Measurements from ENCODE around the gene RYR1.
"Not testable (repeated sequence)": the region's sequence is repeated elsewhere in the genome, so short reads cannot be mapped to it uniquely, and the experiment has no call there.

Gene RYR1

DNA sequence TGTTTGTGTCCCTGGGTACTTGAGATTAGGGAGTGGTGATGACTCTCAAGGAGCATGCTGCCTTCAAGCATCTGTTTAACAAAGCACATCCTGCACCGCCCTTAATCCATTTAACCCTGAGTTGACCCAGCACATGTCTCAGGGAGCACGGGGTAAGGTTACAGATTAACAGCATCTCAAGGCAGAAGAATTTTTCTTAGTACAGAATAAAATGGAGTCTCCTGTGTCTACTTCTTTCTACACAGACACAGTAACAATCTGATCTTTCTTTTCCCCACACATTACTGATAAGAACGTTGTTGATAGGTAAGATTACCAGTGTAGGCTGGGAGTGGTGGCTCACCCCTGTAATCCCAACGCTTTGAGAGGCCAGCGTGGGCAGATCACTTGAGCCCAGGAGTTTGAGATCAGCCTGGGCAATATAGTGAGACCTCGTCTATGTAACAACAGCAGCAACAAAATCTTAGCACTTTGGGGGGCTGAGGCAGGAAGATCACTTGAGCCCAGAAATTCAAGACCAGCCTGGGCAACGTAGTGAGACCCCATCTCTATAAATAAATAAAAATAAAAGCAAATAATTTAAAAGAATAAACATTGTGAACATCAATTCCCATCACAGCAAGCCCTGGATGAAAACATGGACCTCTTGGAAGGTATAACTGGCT, 198.5 kb downstream of the RYR1 start:
- H3K27ac Mint-ChIP-seq; DNase-seq; H3K27me3 Mint-ChIP-seq; ATAC-seq (replicated peaks); H3K9me3 Mint-ChIP-seq; H3K4me3 Mint-ChIP-seq: not testable (repeated sequence)
- peaks cover 19 to 36% of the 10 kb centered on the region in 2 donors for H3K4me1 Mint-ChIP-seq
- H3K36me3 Mint-ChIP-seq: peaks cover 46 to 65% of the 10 kb centered on the region in 2 donors

DNA sequence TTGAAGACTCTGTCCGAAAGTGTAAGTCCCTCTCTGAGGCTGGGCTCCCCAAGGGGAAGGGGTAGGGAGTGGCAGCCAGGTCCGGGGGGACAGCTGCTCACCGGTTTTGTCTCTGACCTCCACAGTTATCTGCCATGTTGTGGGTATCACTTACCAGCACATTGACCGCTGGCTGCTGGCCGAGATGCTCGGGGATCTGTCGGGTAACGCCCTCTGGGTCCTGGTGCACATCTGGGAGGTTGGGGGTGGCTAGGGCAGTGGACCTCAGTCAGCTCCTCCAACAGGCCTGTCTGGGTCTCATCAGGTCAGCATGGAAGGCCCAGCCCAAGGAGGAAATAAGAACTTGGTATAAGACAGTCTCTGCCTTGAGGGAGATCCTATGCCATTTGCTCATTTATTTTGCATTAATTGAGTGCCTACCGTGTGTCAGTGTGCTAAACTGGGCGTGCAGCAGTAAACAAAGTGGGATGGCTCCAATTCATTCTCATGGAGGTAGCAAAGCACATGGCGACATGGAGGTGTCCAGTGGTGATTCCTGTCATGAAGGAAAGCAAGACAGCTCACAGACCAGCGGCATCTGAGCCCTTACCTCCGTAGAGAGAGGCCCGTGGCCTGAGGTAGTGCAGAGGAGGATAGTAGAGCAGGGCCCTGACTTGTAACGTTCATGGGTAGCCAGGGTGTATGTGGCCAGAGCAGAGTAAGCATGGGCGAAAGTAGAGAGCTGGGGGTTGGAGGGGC, 199.2 kb downstream of the RYR1 start:
- peaks cover 21 to 42% of the 10 kb centered on the region in 2 donors for H3K4me1 Mint-ChIP-seq
- no peaks in the 10 kb centered on the region for H3K27me3 Mint-ChIP-seq
- no peak for DNase-seq
- H3K36me3 Mint-ChIP-seq: peaks cover 45 to 66% of the 10 kb centered on the region in 2 donors
- no peak overlapping the region for H3K4me3 Mint-ChIP-seq
- peaks cover 0 to 3% of the 10 kb centered on the region in 2 donors for H3K9me3 Mint-ChIP-seq
- no peak for ATAC-seq (replicated peaks)
- peak overlapping the region; percentile 16 for H3K27ac Mint-ChIP-seq

DNA sequence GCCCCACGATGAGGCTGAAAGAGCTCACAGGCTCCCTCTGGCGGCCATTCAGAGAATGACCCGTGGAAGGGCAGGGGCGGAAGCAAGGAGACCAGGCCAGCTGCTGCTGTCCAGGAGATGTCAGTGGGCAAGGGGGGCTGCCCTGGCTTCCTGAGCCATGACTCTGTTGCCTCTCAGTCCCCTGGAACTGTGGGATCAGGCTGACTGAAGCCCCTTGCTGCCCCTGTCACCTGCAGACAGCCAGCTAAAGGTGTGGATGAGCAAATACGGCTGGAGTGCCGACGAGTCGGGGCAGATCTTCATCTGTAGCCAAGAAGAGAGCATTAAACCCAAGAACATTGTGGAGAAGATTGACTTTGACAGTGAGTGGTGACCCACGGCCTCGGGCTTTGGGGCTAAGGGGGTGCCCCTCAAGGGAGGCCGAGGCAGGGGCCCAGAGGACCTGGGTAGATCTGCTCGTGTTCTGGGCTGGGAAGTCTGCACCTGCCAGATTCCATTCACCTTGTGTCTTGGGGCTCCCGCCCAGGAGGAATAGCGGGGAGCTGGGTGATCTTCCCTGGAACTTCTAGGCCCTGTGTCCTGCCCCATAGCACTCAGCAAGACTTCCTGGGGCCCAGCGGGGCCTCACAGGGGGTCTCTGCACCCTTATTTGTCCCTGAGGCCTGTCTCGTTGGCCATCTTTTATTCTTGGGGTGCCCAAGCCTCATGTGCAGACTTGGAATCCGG, 201.4 kb downstream of the RYR1 start:
- Mint-ChIP-seq H3K27me3 (no peaks in the 10 kb centered on the region), H3K9me3 (peaks cover 0 to 3% of the 10 kb centered on the region in 2 donors), H3K4me1 (peaks cover 19 to 35% of the 10 kb centered on the region in 2 donors), H3K36me3 (peaks cover 36 to 50% of the 10 kb centered on the region in 2 donors), H3K27ac (peak overlapping the region; percentile 94), H3K4me3 (peak overlapping the region in 1 of 2 donors; percentile 58)
- peak in 1 of 2 donors; percentile 35 for ATAC-seq (replicated peaks)
- DNase-seq: peak; percentile 57

DNA sequence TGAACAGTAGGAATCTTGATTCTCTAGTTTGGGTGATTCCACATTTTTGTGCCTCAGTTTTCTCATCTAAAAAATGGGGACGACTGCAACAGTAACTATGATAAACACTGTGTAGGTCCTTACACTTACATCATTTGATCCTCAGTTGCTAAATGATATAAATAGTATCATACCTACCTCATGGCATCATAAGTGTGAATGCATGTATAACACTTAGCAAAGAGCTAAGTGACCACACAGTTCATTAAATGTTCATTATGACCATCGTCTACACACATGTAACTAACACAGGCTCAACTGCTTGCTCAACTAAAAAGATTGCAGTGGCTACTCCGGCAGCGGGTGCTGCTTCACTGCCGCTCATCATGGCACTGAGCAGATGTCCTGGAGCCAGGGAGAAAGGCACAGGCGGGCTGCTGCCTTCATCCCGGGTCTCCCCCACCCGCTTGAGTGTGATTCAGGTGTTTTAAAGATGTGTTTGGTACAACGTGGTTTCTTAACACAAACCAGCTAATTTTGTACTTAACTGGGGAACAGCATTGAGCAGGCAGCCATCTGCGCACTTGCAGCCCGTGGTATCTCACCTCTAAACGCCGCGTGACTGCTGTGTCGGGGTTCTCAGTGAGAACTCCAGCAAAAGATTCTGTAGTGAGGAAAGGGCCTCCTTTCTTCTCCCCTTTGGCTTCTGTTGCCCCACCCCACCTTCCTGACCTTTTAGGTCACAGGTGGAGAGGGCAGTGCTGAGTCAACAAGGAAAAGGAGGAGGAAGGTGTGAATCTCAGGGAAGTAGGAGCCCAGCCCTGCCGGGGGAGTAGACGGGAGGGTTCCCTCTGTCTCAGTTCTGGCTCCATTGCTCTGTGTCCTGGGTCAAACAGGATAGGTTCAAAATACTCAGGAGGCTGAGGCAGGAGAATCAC, 202.2 kb downstream of the RYR1 start:
- no peak for DNase-seq
- Mint-ChIP-seq H3K27ac (peak overlapping the region; percentile 76), H3K4me1 (peaks cover 19 to 35% of the 10 kb centered on the region in 2 donors), H3K9me3 (peaks cover 0 to 3% of the 10 kb centered on the region in 2 donors), H3K36me3 (peaks cover 33 to 45% of the 10 kb centered on the region in 2 donors), H3K4me3 (no peak overlapping the region), H3K27me3 (no peaks in the 10 kb centered on the region)
- no peak for ATAC-seq (replicated peaks)
